ENCODE results near the gene EPG5.

The EPG5 gene

DNA sequence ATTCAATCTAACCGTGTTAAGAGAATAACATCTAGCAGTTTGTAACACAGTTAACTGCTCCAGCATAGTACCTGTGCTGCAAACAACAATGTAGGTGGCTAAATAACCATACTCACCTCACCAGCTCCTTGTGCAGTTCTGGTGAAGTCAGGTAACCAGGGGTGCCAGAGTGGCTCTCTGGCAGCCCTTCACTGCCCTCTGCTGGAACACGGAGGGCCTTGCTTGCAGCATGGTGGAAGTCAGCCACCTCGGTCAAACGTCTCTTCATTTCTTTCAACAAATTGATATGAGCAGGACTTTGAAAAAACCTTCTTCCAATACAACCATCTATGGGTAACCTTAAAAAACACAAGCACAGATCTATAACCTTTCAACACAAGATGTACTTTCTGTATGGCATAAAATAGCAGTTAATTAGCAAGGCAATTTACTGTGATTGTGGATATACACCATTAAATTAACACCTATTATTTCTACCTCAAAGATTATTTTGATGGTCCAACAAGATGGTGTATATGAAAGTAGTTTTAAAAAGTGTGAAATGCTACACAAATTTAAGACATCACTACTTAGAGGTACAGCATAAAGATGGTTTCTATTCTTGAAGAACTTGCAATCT lies 56.6 kb downstream of the EPG5 start:
- H3K27ac Mint-ChIP-seq: no peak overlapping the region
- H3K4me3 Mint-ChIP-seq: no peak overlapping the region
- peak; percentile 63 for DNase-seq
- no peaks in the 10 kb centered on the region for H3K27me3 Mint-ChIP-seq (ENCODE audit: low read depth, poor library complexity)
- TF ChIP-seq, protein P1, sequence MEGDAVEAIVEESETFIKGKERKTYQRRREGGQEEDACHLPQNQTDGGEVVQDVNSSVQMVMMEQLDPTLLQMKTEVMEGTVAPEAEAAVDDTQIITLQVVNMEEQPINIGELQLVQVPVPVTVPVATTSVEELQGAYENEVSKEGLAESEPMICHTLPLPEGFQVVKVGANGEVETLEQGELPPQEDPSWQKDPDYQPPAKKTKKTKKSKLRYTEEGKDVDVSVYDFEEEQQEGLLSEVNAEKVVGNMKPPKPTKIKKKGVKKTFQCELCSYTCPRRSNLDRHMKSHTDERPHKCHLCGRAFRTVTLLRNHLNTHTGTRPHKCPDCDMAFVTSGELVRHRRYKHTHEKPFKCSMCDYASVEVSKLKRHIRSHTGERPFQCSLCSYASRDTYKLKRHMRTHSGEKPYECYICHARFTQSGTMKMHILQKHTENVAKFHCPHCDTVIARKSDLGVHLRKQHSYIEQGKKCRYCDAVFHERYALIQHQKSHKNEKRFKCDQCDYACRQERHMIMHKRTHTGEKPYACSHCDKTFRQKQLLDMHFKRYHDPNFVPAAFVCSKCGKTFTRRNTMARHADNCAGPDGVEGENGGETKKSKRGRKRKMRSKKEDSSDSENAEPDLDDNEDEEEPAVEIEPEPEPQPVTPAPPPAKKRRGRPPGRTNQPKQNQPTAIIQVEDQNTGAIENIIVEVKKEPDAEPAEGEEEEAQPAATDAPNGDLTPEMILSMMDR (IDR thresholded peaks at IDR 0.05): peak; percentile 71
- H3K9me3 Mint-ChIP-seq: no peaks in the 10 kb centered on the region
- H3K4me1 Mint-ChIP-seq: no peaks in the 10 kb centered on the region
- H3K36me3 Mint-ChIP-seq (ENCODE audit: low read depth): peaks cover 66% of the 10 kb centered on the region

DNA sequence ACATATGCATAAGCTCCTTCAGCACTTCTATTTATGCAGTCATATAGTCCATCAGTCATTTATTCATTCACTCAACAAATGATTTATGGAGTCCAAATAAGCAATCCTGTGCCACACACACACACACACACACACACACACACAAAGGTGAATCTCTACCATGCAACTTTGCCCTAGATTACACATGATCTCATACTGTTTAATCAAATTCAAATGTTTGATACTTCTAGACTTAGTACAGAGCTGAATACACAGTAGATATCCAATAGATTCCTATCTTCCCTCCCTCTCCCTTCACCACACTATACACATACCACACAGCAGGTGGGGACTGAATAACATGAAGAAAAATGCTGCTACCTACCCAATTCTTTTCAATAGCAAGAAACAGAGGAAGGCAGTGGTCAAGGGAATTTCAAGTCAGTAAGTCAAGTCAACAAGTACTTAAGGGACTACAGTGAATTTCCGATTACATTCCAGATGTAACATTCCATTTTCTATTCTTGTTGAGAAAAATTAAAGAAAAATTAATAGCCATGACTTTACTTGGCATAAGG lies 65.4 kb downstream of the EPG5 start:
- H3K4me1 Mint-ChIP-seq: no peaks in the 10 kb centered on the region
- TF ChIP-seq, protein P1 (IDR thresholded peaks at IDR 0.05): no peak
- H3K27me3 Mint-ChIP-seq (ENCODE audit: low read depth, poor library complexity): no peaks in the 10 kb centered on the region
- no peaks in the 10 kb centered on the region for H3K9me3 Mint-ChIP-seq
- H3K36me3 Mint-ChIP-seq (ENCODE audit: low read depth): peaks cover 51% of the 10 kb centered on the region
- no peak overlapping the region for H3K27ac Mint-ChIP-seq
- H3K4me3 Mint-ChIP-seq: no peak overlapping the region
- DNase-seq: no peak

DNA sequence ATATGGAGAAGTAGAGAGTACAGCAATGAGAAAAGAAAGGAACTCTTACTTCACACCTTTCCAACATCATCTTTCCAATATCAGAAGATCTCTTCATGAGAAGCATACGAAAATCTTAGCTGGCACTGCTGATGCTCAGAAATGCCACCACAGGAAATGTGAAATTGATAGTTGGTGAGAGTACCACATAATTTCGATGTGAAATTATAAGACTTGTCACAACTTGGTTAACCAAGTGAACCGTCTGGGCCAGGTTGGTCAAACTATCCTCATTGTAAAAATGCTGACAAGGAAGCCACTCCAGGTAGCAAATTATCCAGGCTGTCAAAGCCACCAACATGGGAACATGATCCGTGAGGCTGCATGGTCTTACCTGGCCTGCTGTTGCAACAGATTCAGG lies 66.5 kb downstream of the EPG5 start:
- Mint-ChIP-seq H3K36me3 (ENCODE audit: low read depth) (peaks cover 57% of the 10 kb centered on the region), H3K27me3 (ENCODE audit: low read depth, poor library complexity) (no peaks in the 10 kb centered on the region), H3K27ac (no peak overlapping the region), H3K4me1 (no peaks in the 10 kb centered on the region), H3K4me3 (no peak overlapping the region), H3K9me3 (no peaks in the 10 kb centered on the region)
- TF ChIP-seq, protein P1 (IDR thresholded peaks at IDR 0.05): no peak
- DNase-seq: no peak

DNA sequence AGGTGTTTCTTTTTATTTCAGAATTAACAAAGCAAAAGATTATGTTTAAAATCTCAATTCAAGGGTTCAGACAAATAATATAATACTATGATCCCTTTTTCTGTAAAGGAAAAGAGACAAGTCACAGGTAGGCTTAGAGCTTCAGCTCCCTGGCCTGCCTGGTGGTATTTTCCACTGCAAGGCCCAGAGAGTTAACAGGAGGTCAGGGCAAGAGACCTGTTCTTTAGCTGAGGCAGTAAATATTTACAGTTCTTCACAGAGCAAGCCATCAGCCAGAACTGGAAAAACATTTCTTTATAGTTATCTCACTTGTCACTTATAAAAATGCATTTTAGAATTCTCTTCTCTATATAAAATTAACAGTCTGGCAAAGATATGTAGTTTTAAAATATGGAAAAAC lies 70.1 kb downstream of the EPG5 start:
- peaks cover 64% of the 10 kb centered on the region for H3K36me3 Mint-ChIP-seq (ENCODE audit: low read depth)
- no peak overlapping the region for H3K4me3 Mint-ChIP-seq
- DNase-seq: no peak
- H3K4me1 Mint-ChIP-seq: peaks cover 13% of the 10 kb centered on the region
- no peaks in the 10 kb centered on the region for H3K9me3 Mint-ChIP-seq
- peak overlapping the region; percentile 33 for H3K27ac Mint-ChIP-seq
- TF ChIP-seq, protein P1 (IDR thresholded peaks at IDR 0.05): no peak
- H3K27me3 Mint-ChIP-seq (ENCODE audit: low read depth, poor library complexity): no peaks in the 10 kb centered on the region

DNA sequence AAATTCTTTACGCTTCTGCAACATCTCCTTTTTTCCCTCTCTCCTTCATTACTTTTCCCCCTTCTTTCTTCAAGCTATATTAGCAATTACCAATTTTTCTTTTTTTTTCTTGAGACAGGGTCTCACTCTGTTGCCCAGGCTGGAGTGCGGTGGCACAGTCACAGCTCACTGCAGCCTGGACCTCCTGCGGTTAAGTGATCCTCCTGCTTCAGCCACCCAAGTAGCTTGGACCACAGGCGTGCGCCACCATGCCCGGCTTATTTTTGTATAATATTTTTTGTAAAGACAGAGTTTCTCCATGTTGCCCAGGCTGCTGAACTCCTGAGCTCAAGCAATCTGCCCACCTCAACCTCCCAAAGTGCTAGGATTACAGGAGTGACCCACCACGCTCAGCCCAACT lies 70.7 kb downstream of the EPG5 start:
- peak overlapping the region; percentile 33 for H3K27ac Mint-ChIP-seq
- DNase-seq: no peak
- no peak overlapping the region for H3K4me3 Mint-ChIP-seq
- peaks cover 18% of the 10 kb centered on the region for H3K4me1 Mint-ChIP-seq
- H3K9me3 Mint-ChIP-seq: no peaks in the 10 kb centered on the region
- H3K27me3 Mint-ChIP-seq (ENCODE audit: low read depth, poor library complexity): no peaks in the 10 kb centered on the region
- peaks cover 58% of the 10 kb centered on the region for H3K36me3 Mint-ChIP-seq (ENCODE audit: low read depth)
- TF ChIP-seq, protein P1 (IDR thresholded peaks at IDR 0.05): no peak

DNA sequence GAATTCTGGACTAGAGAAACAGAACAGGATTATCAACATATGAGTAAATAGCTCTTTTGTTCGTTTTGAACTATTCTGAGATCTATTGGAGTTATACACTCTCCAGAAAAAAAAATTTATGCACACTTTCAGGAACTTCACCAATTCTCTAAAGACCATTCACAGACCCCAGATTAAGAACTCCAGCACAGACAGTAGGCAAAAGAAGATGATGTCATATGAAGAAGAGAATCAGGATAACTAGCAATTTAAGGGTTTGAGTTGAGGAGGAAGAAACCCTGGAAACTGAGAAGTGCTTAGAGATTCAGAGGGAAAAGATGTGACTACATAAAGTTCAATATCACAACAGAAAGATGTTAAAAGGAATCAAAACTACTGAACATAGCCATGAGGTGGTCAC lies 71.8 kb downstream of the EPG5 start:
- Mint-ChIP-seq H3K27me3 (ENCODE audit: low read depth, poor library complexity) (no peaks in the 10 kb centered on the region), H3K4me3 (no peak overlapping the region), H3K27ac (no peak overlapping the region), H3K36me3 (ENCODE audit: low read depth) (peaks cover 52% of the 10 kb centered on the region), H3K9me3 (no peaks in the 10 kb centered on the region), H3K4me1 (peaks cover 18% of the 10 kb centered on the region)
- no peak for DNase-seq
- TF ChIP-seq, protein P1 (IDR thresholded peaks at IDR 0.05): no peak
